DMS53 treated with DMSO at 0.1 percent for 48 hours (cell line): ENCODE results near the gene TSPAN1.

Experiments
- DNase-seq: peaks from one replicate; lab custom pipeline; 2025; ENCODE audit not compliant: unreplicated experiment; lab: John Stamatoyannopoulos, UW

TSPAN1 gene

GRCh38 chr1:46174448-46175231 lies at the start of gene TSPAN1:
Gene TSPAN1, plus strand, starts transcription at chr1:46175087. Its CDS starts 6,021 bp downstream, at chr1:46181108.
- DNase-seq = no peak

GRCh38 chr1:46128344-46128743 lies 46.5 kb upstream of the TSPAN1 start:
- no peak for DNase-seq

GRCh38 chr1:46130121-46130520 lies 44.8 kb upstream of the TSPAN1 start:
- DNase-seq = no peak

GRCh38 chr1:46130606-46131005 lies 44.3 kb upstream of the TSPAN1 start:
- DNase-seq = peak; percentile 50

- peak; percentile 50 for DNase-seq
Observed at GRCh38 chr1:46131093-46131492, 43.8 kb upstream of the TSPAN1 start.

GRCh38 chr1:46131712-46132528 lies 43.0 kb upstream of the TSPAN1 start:
- peak; percentile 83 for DNase-seq

GRCh38 chr1:46132529-46133180 lies 42.2 kb upstream of the TSPAN1 start, which contains the start of gene PIK3R3:
Gene PIK3R3, minus strand, starts transcription at chr1:46132629. Its CDS starts 677 bp downstream, at chr1:46131952.
- DNase-seq = peak; percentile 100

- no peak for DNase-seq
Observed at GRCh38 chr1:46133181-46133658, 41.7 kb upstream of the TSPAN1 start.

GRCh38 chr1:46133781-46134350 lies 41.0 kb upstream of the TSPAN1 start:
- no peak for DNase-seq

- DNase-seq = no peak
Observed at GRCh38 chr1:46134660-46135331, 40.1 kb upstream of the TSPAN1 start.

- DNase-seq = no peak
Observed at GRCh38 chr1:46136711-46137110, 38.2 kb upstream of the TSPAN1 start.

GRCh38 chr1:46137916-46138315 lies 37.0 kb upstream of the TSPAN1 start:
- DNase-seq = no peak

GRCh38 chr1:46148318-46148717 lies 26.6 kb upstream of the TSPAN1 start:
- no peak for DNase-seq

- no peak for DNase-seq
Observed at GRCh38 chr1:46150085-46150484, 24.8 kb upstream of the TSPAN1 start.

- no peak for DNase-seq
Observed at GRCh38 chr1:46152016-46152415, 22.9 kb upstream of the TSPAN1 start.

GRCh38 chr1:46153228-46153627 lies 21.7 kb upstream of the TSPAN1 start:
- no peak for DNase-seq

- no peak for DNase-seq
Observed at GRCh38 chr1:46153732-46154131, 21.2 kb upstream of the TSPAN1 start.

GRCh38 chr1:46157916-46158311 lies 17.0 kb upstream of the TSPAN1 start:
- no peak for DNase-seq

- no peak for DNase-seq
Observed at GRCh38 chr1:46158312-46159281, 16.3 kb upstream of the TSPAN1 start.
